Measurements from ENCODE around the gene HPSE2.

Gene HPSE2

DNA sequence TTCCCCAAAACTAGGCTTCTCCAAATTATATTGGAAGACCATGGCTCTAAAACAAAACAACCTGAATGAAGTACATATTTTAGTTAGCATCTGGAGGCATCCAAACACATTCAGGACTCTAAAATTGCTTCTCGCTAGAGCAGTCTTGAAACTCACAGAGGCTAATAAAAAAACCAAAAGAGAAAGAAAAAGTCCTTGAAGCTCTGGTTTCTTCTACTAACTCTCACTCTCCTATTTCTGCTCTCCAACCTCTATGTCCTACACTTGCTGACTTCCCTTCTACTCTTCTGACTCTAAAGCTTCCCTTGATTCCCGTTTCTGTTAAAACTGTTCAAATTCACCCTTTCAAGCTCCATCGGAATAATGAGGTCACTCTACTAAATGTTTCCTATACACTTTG, 418.3 kb downstream of the HPSE2 start:
- TF ChIP-seq POLR2AphosphoS5 (IDR thresholded peaks at IDR 0.05; ENCODE audit: borderline replicate concordance, low read depth, low read length) (no peak), EZH2 (IDR thresholded peaks at IDR 0.05) (no peak), FOXP2 (optimal IDR thresholded peaks at IDR 0.05; ENCODE audit: control extremely low read depth, extremely low read length, insufficient read depth) (no peak)
- no peak overlapping the region for H3K27ac ChIP-seq
- no peak overlapping the region for H3K4me3 ChIP-seq
- no peak for DNase-seq (ENCODE audit: low read depth, low spot score)
- no peaks in the 10 kb centered on the region for H3K36me3 ChIP-seq (ENCODE audit: insufficient read depth, low read length)
- H3K9me3 ChIP-seq (ENCODE audit: low read depth, low read length) = no peaks in the 10 kb centered on the region
- no peak overlapping the region for H3K9ac ChIP-seq (ENCODE audit: insufficient read length)

DNA sequence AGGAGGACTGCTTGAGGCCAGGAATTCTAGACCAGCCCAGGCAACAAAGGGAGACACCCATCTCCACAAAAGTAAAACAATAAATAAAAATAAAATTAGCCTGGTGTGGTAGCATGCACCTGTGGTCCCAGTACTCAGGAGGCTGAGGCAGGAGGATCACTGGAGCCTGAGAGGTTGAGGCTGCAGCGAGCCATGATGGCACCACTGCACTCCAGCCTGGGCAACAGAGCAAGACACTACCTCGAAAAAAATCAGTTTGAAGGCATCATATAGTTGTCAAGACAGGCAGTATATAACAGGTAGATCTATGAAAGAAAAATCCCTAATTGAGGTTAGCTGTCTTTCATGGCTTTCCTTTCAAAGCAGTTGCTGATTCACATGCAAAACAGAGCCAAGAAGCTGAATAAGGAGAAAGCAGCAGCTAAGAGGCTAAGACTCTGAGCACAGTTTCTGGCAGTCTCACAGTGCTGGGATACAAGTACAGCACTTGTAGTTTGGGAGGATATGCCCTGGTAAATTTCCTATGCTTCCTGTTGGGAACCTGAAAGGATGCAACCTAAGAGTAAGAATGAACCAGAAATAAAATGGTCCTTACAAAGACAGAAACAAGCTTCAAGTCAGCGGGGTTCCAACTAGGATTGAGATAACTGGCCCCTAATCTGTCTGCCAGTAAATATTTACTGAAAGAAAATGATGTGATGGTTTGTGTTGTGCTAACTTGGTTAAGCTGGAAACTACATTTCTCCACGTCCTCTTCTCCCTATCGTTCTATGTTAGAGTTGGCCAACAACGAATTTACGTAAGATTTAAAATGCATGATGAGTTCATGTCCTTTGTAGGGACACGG, 420.4 kb downstream of the HPSE2 start:
- Histone ChIP-seq H3K27ac (no peak overlapping the region), H3K9me3 (ENCODE audit: low read depth, low read length) (no peaks in the 10 kb centered on the region), H3K4me3 (no peak overlapping the region), H3K36me3 (ENCODE audit: insufficient read depth, low read length) (no peaks in the 10 kb centered on the region), H3K9ac (ENCODE audit: insufficient read length) (no peak overlapping the region)
- TF ChIP-seq EZH2 (IDR thresholded peaks at IDR 0.05) = no peak
- no peak for TF ChIP-seq POLR2AphosphoS5 (IDR thresholded peaks at IDR 0.05; ENCODE audit: borderline replicate concordance, low read depth, low read length)
- no peak for TF ChIP-seq FOXP2 (optimal IDR thresholded peaks at IDR 0.05; ENCODE audit: control extremely low read depth, extremely low read length, insufficient read depth)
- DNase-seq (ENCODE audit: low read depth, low spot score) = no peak

DNA sequence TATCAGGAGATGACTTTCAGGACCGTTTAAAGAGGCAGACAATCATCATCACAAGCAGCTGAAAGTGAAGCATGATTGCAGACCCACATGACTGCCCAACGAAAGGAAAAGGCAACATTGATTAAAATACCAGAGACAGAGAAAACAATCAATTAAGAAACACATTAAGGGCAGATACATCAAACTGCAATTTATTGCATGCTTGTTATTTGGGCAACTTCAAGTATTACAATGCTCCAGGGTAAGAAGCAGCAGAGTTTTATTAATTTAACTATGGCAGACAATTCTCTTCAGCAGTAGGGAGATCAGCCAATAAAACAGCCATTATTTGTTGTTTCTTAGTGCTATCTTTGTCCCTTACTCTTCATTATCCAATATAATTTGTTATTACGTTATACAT, 421.2 kb downstream of the HPSE2 start:
- DNase-seq (ENCODE audit: low read depth, low spot score) = no peak
- H3K27ac ChIP-seq = no peak overlapping the region
- no peak for TF ChIP-seq POLR2AphosphoS5 (IDR thresholded peaks at IDR 0.05; ENCODE audit: borderline replicate concordance, low read depth, low read length)
- TF ChIP-seq EZH2 (IDR thresholded peaks at IDR 0.05) = no peak
- no peak for TF ChIP-seq FOXP2 (optimal IDR thresholded peaks at IDR 0.05; ENCODE audit: control extremely low read depth, extremely low read length, insufficient read depth)

DNA sequence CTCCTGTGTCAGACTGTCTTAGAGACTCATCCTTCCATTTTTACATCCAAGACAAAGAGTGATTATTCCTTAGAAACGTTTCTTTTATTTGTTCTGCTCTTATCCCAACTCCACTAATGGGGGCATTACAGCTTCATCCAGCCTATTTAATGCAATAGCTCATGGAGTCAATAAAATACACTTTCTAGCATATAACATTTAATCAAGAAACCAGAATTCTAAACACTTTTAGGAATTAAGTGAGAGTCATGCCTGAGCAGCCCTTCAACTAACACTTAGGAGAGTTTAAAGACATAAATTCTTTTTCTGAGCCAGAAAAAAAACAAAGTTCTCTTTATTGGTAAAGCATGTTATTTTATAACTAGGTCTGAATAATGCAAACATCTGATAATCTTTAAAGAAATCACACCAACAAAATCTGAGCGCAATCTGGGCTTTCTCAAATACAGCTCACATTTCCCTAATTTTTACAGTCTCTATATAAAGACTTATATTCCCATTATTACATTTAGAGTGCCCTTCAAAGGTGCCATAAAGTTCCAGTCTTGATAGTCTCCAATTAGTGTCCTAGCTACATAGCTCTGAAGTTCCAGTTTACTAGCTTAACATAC, 427.3 kb downstream of the HPSE2 start:
- Histone ChIP-seq H3K4me3 (no peak overlapping the region), H3K36me3 (ENCODE audit: insufficient read depth, low read length) (no peaks in the 10 kb centered on the region), H3K9me3 (ENCODE audit: low read depth, low read length) (no peaks in the 10 kb centered on the region), H3K9ac (ENCODE audit: insufficient read length) (no peak overlapping the region), H3K27ac (no peak overlapping the region)
- no peak for DNase-seq (ENCODE audit: low read depth, low spot score)
- TF ChIP-seq FOXP2 (optimal IDR thresholded peaks at IDR 0.05; ENCODE audit: control extremely low read depth, extremely low read length, insufficient read depth) (no peak), EZH2 (IDR thresholded peaks at IDR 0.05) (no peak), POLR2AphosphoS5 (IDR thresholded peaks at IDR 0.05; ENCODE audit: borderline replicate concordance, low read depth, low read length) (no peak)

More for the DNA sequence above, 421.2 kb downstream of the HPSE2 start:
- Histone ChIP-seq H3K9me3 (ENCODE audit: low read depth, low read length) (no peaks in the 10 kb centered on the region), H3K36me3 (ENCODE audit: insufficient read depth, low read length) (no peaks in the 10 kb centered on the region), H3K4me3 (no peak overlapping the region), H3K9ac (ENCODE audit: insufficient read length) (no peak overlapping the region)

DNA sequence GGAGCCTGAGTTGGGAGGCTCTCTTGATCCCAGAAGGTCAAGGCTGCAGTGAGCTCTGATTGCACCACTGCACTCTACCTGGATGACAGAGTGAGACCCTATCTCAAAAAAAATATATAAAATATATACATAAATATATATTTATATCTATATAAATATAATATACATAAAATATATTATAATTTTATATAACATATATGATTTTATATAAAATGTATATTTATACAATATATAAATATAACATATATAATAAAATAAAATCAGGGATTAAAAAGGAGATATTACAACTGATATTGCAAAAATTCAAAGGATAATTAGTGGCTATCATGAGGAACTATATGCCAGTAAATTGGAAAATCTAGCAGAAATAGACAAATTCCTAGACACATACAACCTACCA, 435.4 kb downstream of the HPSE2 start:
- Histone ChIP-seq H3K9ac (ENCODE audit: insufficient read length) (no peak overlapping the region), H3K4me3 (no peak overlapping the region), H3K27ac (no peak overlapping the region), H3K9me3 (ENCODE audit: low read depth, low read length) (no peaks in the 10 kb centered on the region), H3K36me3 (ENCODE audit: insufficient read depth, low read length) (no peaks in the 10 kb centered on the region)
- no peak for DNase-seq (ENCODE audit: low read depth, low spot score)
- TF ChIP-seq FOXP2 (optimal IDR thresholded peaks at IDR 0.05; ENCODE audit: control extremely low read depth, extremely low read length, insufficient read depth) (no peak), POLR2AphosphoS5 (IDR thresholded peaks at IDR 0.05; ENCODE audit: borderline replicate concordance, low read depth, low read length) (no peak)

DNA sequence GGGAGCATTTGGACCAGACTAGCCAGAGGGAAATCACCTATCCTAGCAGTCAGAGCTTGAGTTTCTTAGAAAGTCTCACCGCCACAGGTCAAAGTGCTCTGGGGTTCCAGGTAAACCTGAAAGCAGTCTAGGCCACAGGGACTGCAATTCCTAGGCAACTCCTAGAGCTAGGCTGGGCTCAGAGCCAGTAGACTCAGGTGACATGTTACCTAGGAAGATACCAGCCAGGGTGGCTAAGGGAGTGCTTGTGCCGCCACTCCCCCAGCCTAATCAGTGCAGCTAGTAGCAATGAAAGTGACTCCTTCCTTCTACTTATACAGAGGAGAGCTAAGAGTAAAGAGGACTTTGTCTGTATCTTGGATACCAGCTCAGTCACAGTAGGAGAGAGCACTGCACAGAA, 440.2 kb downstream of the HPSE2 start:
- H3K36me3 ChIP-seq (ENCODE audit: insufficient read depth, low read length) = no peaks in the 10 kb centered on the region
- no peak overlapping the region for H3K9ac ChIP-seq (ENCODE audit: insufficient read length)
- no peak overlapping the region for H3K4me3 ChIP-seq
- no peaks in the 10 kb centered on the region for H3K9me3 ChIP-seq (ENCODE audit: low read depth, low read length)
- TF ChIP-seq POLR2AphosphoS5 (IDR thresholded peaks at IDR 0.05; ENCODE audit: borderline replicate concordance, low read depth, low read length) = no peak
- TF ChIP-seq EZH2 (IDR thresholded peaks at IDR 0.05) = no peak
- TF ChIP-seq FOXP2 (optimal IDR thresholded peaks at IDR 0.05; ENCODE audit: control extremely low read depth, extremely low read length, insufficient read depth) = no peak
- no peak for DNase-seq (ENCODE audit: low read depth, low spot score)
- no peak overlapping the region for H3K27ac ChIP-seq

DNA sequence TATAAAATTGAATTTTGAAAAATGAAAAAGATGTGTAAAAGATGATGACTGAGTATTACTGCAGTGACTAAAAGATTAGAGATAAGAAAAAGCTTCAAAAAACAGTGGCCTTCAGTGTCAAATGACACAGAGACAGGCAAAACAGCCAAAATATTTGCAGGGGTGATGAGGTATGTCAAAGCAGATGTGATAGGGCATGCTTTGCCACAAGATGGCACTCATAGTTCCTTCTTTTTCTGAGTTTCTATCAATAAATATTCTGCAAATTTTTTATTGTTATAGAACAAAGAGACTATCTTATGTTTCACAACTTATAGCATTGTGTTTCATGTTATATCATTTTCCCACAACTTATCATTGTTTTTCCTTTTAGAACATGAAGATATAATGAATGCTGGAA, 444.8 kb downstream of the HPSE2 start:
- H3K9me3 ChIP-seq (ENCODE audit: low read depth, low read length) = no peaks in the 10 kb centered on the region
- no peak for DNase-seq (ENCODE audit: low read depth, low spot score)
- H3K4me3 ChIP-seq = no peak overlapping the region
- no peaks in the 10 kb centered on the region for H3K36me3 ChIP-seq (ENCODE audit: insufficient read depth, low read length)
- no peak for TF ChIP-seq FOXP2 (optimal IDR thresholded peaks at IDR 0.05; ENCODE audit: control extremely low read depth, extremely low read length, insufficient read depth)
- TF ChIP-seq EZH2 (IDR thresholded peaks at IDR 0.05) = no peak
- TF ChIP-seq POLR2AphosphoS5 (IDR thresholded peaks at IDR 0.05; ENCODE audit: borderline replicate concordance, low read depth, low read length) = no peak
- H3K9ac ChIP-seq (ENCODE audit: insufficient read length) = no peak overlapping the region
- H3K27ac ChIP-seq = no peak overlapping the region

DNA sequence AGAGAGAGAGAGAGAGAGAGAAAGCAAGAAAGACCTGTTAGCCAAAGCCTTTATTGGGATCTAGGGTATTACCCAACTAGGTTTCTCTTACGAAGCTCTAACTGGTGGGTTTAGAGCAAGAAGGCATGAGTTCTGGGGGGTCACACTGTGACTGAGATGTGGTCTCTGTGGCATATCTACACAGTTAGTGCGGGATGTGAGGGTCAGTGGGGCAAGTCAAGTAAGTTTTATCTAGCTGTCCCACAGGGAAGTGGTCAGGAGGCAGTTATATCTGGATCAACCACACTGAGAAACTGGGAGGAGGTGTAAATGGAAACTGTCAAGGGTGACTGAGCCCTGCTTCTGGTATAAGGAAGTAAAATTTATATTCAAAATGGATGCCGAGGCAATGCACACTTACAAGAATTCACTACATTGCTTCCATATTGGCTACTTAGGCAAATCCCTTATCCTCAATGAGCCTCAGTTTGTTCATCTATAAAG, 457.3 kb downstream of the HPSE2 start:
- no peak overlapping the region for H3K9ac ChIP-seq (ENCODE audit: insufficient read length)
- H3K4me3 ChIP-seq = no peak overlapping the region
- DNase-seq (ENCODE audit: low read depth, low spot score) = no peak
- H3K9me3 ChIP-seq (ENCODE audit: low read depth, low read length) = no peaks in the 10 kb centered on the region
- H3K27ac ChIP-seq = no peak overlapping the region
- TF ChIP-seq EZH2 (IDR thresholded peaks at IDR 0.05) (no peak), POLR2AphosphoS5 (IDR thresholded peaks at IDR 0.05; ENCODE audit: borderline replicate concordance, low read depth, low read length) (no peak), FOXP2 (optimal IDR thresholded peaks at IDR 0.05; ENCODE audit: control extremely low read depth, extremely low read length, insufficient read depth) (no peak)
- no peaks in the 10 kb centered on the region for H3K36me3 ChIP-seq (ENCODE audit: insufficient read depth, low read length)
